Activated CD8-positive, alpha-beta memory T cell treated with anti-CD3 and anti-CD28 coated beads for 1 hour (primary cell): ENCODE measurements around the gene MIPOL1.
"Not testable (repeated sequence)": the region's sequence is repeated elsewhere in the genome, so short reads cannot be mapped to it uniquely, and the experiment has no call there.

Source experiments
- DNase-seq, 2 donors: peaks; one replicate each; pipeline ENCODE4 v3.0.0-alpha.2; 2020; ENCODE audit warnings: low read depth in 1 of 2; ENCODE audit errors: extremely low read depth in 1 of 2

MIPOL1 gene

GRCh38 chr14:37186865-37187264, 10.9 kb upstream of the MIPOL1 start:
- DNase-seq: no peak

GRCh38 chr14:37187294-37187693, 10.4 kb upstream of the MIPOL1 start:
- no peak for DNase-seq

- not testable (repeated sequence) for DNase-seq
These were observed 9.7 kb upstream of the MIPOL1 start for GRCh38 chr14:37187840-37188577.

- not testable (repeated sequence) for DNase-seq
These were observed 8.0 kb upstream of the MIPOL1 start for GRCh38 chr14:37189733-37190132.

GRCh38 chr14:37194698-37195097, 3.0 kb upstream of the MIPOL1 start:
- no peak for DNase-seq

GRCh38 chr14:37195327-37195726, 2.4 kb upstream of the MIPOL1 start:
- no peak for DNase-seq

GRCh38 chr14:37196604-37197420, 925 bp upstream of the MIPOL1 start:
- no peak for DNase-seq

- no peak for DNase-seq
These were observed 499 bp downstream of the MIPOL1 start for GRCh38 chr14:37198273-37198598.

- no peak for DNase-seq
These were observed 1.2 kb downstream of the MIPOL1 start for GRCh38 chr14:37198907-37199306.

GRCh38 chr14:37201724-37202123, 4.0 kb downstream of the MIPOL1 start:
- DNase-seq: no peak

GRCh38 chr14:37202265-37202664, 4.5 kb downstream of the MIPOL1 start:
- no peak for DNase-seq

- no peak for DNase-seq
These were observed 5.1 kb downstream of the MIPOL1 start for GRCh38 chr14:37202812-37203211.

GRCh38 chr14:37203423-37203822, 5.7 kb downstream of the MIPOL1 start:
- DNase-seq: no peak

- DNase-seq: not testable (repeated sequence)
These were observed 8.2 kb downstream of the MIPOL1 start for GRCh38 chr14:37205623-37206605.

GRCh38 chr14:37209617-37210016, 11.9 kb downstream of the MIPOL1 start:
- DNase-seq: not testable (repeated sequence)

GRCh38 chr14:37210448-37210847, 12.7 kb downstream of the MIPOL1 start:
- DNase-seq: no peak

- no peak for DNase-seq
These were observed 15.3 kb downstream of the MIPOL1 start for GRCh38 chr14:37213016-37213415.

GRCh38 chr14:37215345-37215744, 17.6 kb downstream of the MIPOL1 start:
- DNase-seq: no peak

- no peak for DNase-seq
These were observed 23.3 kb downstream of the MIPOL1 start for GRCh38 chr14:37221073-37221472.

- no peak for DNase-seq
These were observed 26.3 kb downstream of the MIPOL1 start for GRCh38 chr14:37223947-37224474.

GRCh38 chr14:37225668-37226067, 27.9 kb downstream of the MIPOL1 start:
- DNase-seq: not testable (repeated sequence)
